OCI-LY1 (cell line): ENCODE results near the gene HRH4.

Experiments used
- H2AFZ ChIP-seq: fragments of 200-600 bp; sonication (generic), shearing (Covaris generic); 2 replicates; pipeline ENCODE4 v1.6.0; 2014; ENCODE audit warnings: antibody characterized with exemption, mild to moderate bottlenecking, low read length
- H3F3A ChIP-seq: fragments of 200-600 bp; sonication (generic), shearing (Covaris generic); 2 replicates; pipeline ENCODE4 v1.6.0; 2014; ENCODE audit warnings: mild to moderate bottlenecking, antibody characterized with exemption, low read length, moderate library complexity; ENCODE audit not compliant: insufficient read depth
- H3K27ac ChIP-seq: fragments of 200-600 bp; sonication (generic); 2 replicates; pipeline ENCODE4 v1.5.1; 2014; ENCODE audit warnings: low read length, mixed run types, mild to moderate bottlenecking, low read depth; ENCODE audit not compliant: poor library complexity, severe bottlenecking
- H3K27me3 ChIP-seq: fragments of 200-600 bp; sonication (generic); 2 replicates; pipeline ENCODE4 v1.6.0; 2014; ENCODE audit warnings: antibody characterized with exemption, mild to moderate bottlenecking, low read length, moderate library complexity; ENCODE audit not compliant: insufficient read depth
- H3K36me3 ChIP-seq: fragments of 200-600 bp; sonication (generic); 2 replicates; pipeline ENCODE4 v1.6.1; 2014; ENCODE audit warnings: mild to moderate bottlenecking, antibody characterized with exemption, low read length, moderate library complexity, mixed read lengths; ENCODE audit not compliant: insufficient read depth
- H3K4me1 ChIP-seq: fragments of 200-600 bp; sonication (generic); 2 replicates; pipeline ENCODE4 v1.5.1; 2014; ENCODE audit warnings: mild to moderate bottlenecking, low read length, moderate library complexity; ENCODE audit not compliant: insufficient read depth, severe bottlenecking
- H3K4me2 ChIP-seq: fragments of 200-600 bp; sonication (generic), shearing (Covaris generic); 2 replicates; pipeline ENCODE4 v1.6.1; 2014; ENCODE audit warnings: low read length
- H3K4me3 ChIP-seq: fragments of 200-600 bp; sonication (generic); 2 replicates; pipeline ENCODE4 v1.5.1; 2014; ENCODE audit warnings: low read length, low read depth, mild to moderate bottlenecking, mixed read lengths; ENCODE audit not compliant: poor library complexity, severe bottlenecking
- H3K79me2 ChIP-seq: fragments of 200-600 bp; shearing (Covaris generic); 2 replicates; pipeline ENCODE4 v1.6.1; 2016; ENCODE audit warnings: mixed run types, low read length, mixed read lengths; ENCODE audit not compliant: insufficient read depth
- H3K9ac ChIP-seq: fragments of 200-600 bp; sonication (generic), shearing (Covaris generic); 2 replicates; pipeline ENCODE4 v1.6.1; 2014; ENCODE audit warnings: mild to moderate bottlenecking, low read length, mixed read lengths
- H3K9me2 ChIP-seq: fragments of 200-600 bp; sonication (generic), shearing (Covaris generic); 2 replicates; pipeline ENCODE4 v1.6.1; 2014; ENCODE audit warnings: low read depth, mild to moderate bottlenecking, low read length, mixed read lengths
- H3K9me3 ChIP-seq: fragments of 200-600 bp; shearing (Covaris generic); 2 replicates; pipeline ENCODE4 v1.6.1; 2014; ENCODE audit warnings: low read length, mixed read lengths
- H4K20me1 ChIP-seq: fragments of 200-600 bp; sonication (generic), shearing (Covaris generic); 2 replicates; pipeline ENCODE4 v1.6.0; 2016; ENCODE audit warnings: mild to moderate bottlenecking, low read length; ENCODE audit not compliant: insufficient read depth
- EZH2 ChIP-seq: fragments of 200-600 bp; sonication (generic), shearing (Covaris generic); IDR thresholded peaks from 2 replicates; pipeline ENCODE4 v1.8.0; 2017; ENCODE audit warnings: borderline replicate concordance, mixed run types, mild to moderate bottlenecking, antibody characterized with exemption, low read length, moderate library complexity, mixed read lengths
- TF ChIP-seq, protein P1 (sequence below): fragments of 200-600 bp; sonication (generic), shearing (Covaris generic); IDR thresholded peaks from 2 replicates; pipeline ENCODE4 v1.5.1; 2017; ENCODE audit warnings: mild to moderate bottlenecking, antibody characterized with exemption, low read length, moderate library complexity, mixed read lengths

The HRH4 gene

DNA sequence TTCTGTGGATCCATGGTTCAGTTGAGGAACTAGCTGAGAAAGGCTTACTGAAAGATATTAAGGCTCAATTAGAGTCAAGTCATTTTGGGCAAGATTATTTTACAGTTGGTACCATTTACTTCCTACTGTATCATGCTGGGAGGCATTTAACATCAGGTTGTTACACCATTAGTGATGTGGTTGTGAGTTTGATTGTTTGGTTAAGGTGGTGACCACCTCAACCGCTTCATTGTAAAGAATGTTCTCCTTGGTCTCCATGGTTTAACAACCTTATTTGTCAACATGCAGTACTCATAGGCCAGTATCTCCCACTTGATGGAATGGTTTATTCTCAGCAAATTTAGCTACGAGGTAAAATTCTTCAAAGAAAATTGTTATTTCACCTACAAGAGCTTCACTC lies 34.1 kb downstream of the HRH4 start:
- Histone ChIP-seq H3K9ac (no peak overlapping the region), H3K9me2 (no peaks in the 10 kb centered on the region), H3K9me3 (no peaks in the 10 kb centered on the region)

DNA sequence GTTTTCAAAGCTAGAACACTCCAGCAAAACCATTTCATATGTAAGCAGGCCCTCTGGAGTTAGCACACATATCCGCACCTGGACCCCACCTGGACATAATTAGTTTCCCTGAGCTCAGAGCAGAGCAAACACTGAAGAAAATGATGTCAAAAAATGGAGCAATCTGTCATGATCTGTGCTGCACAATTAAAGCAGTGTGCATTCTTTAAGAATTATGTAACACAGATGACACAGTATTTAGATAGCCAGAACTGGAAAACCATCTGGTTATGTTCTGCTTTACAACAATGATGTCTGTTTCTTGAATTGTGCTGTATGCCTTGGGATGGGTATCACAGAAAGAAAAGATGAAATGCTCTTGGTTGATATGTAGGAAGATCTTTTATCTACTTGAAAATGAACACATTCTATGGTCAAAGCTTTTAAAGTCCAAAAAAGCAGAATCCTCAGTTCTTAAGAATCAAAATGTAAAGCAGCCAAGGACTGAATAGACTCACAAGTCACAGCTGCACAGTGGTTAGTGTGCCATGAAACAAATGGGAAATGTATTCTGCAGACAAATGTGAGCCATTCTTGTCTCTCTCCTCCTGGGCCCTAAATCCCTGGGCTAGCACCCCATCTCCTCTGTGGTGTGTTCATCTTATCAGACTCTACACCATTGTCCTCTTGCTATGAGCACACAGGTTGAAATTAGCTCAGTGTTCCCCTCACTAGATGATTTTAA lies 36.8 kb downstream of the HRH4 start:
- H3K9me3 ChIP-seq = no peaks in the 10 kb centered on the region
- H3K36me3 ChIP-seq = no peaks in the 10 kb centered on the region
- H3K4me2 ChIP-seq = no peak overlapping the region
- H3K4me1 ChIP-seq = peaks cover 8% of the 10 kb centered on the region
- H3F3A ChIP-seq = no peaks in the 10 kb centered on the region
- TF ChIP-seq, protein P1, sequence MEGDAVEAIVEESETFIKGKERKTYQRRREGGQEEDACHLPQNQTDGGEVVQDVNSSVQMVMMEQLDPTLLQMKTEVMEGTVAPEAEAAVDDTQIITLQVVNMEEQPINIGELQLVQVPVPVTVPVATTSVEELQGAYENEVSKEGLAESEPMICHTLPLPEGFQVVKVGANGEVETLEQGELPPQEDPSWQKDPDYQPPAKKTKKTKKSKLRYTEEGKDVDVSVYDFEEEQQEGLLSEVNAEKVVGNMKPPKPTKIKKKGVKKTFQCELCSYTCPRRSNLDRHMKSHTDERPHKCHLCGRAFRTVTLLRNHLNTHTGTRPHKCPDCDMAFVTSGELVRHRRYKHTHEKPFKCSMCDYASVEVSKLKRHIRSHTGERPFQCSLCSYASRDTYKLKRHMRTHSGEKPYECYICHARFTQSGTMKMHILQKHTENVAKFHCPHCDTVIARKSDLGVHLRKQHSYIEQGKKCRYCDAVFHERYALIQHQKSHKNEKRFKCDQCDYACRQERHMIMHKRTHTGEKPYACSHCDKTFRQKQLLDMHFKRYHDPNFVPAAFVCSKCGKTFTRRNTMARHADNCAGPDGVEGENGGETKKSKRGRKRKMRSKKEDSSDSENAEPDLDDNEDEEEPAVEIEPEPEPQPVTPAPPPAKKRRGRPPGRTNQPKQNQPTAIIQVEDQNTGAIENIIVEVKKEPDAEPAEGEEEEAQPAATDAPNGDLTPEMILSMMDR = no peak
- TF ChIP-seq EZH2 = no peak
- H3K4me3 ChIP-seq = no peak overlapping the region
- H3K27ac ChIP-seq = no peak overlapping the region
- H4K20me1 ChIP-seq = no peaks in the 10 kb centered on the region
- no peaks in the 10 kb centered on the region for H3K9me2 ChIP-seq
- H3K79me2 ChIP-seq = no peaks in the 10 kb centered on the region
- H2AFZ ChIP-seq = no peak overlapping the region
- no peaks in the 10 kb centered on the region for H3K27me3 ChIP-seq
- no peak overlapping the region for H3K9ac ChIP-seq

More for the DNA sequence above, 34.1 kb downstream of the HRH4 start:
- Histone ChIP-seq H3K27me3 (no peaks in the 10 kb centered on the region), H4K20me1 (no peaks in the 10 kb centered on the region), H3K4me3 (no peak overlapping the region), H3K4me2 (no peak overlapping the region), H3F3A (no peaks in the 10 kb centered on the region), H2AFZ (no peak overlapping the region), H3K36me3 (no peaks in the 10 kb centered on the region), H3K27ac (no peak overlapping the region), H3K4me1 (peaks cover 15% of the 10 kb centered on the region), H3K79me2 (no peaks in the 10 kb centered on the region)
- no peak for TF ChIP-seq EZH2
- TF ChIP-seq, protein P1 = no peak

DNA sequence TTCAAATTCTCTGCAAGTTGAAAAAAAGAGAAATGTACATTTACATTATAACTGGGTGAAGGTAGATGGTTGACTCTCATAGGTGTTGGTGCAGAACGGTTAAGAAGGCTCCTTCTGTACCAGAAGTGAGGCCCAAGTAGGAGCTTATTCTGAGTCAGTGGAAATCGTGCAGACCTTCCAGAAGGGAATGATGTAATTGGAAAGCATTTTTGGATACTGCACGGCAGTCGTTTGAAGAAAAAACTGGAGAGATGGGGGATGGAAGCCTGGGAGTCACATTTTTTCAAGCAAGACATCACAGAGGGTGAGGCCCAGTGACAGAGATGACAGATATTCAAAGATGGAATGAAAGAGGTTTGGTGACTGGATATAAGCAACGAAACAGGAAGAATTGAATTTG lies 39.4 kb downstream of the HRH4 start:
- TF ChIP-seq, protein P1 = no peak
- no peak for TF ChIP-seq EZH2
- no peaks in the 10 kb centered on the region for H3F3A ChIP-seq
- no peaks in the 10 kb centered on the region for H4K20me1 ChIP-seq
- no peaks in the 10 kb centered on the region for H3K27me3 ChIP-seq
- no peaks in the 10 kb centered on the region for H3K4me1 ChIP-seq
- H3K4me2 ChIP-seq = no peak overlapping the region
- H3K4me3 ChIP-seq = no peak overlapping the region
- no peak overlapping the region for H3K9ac ChIP-seq
- no peak overlapping the region for H3K27ac ChIP-seq
- no peaks in the 10 kb centered on the region for H3K36me3 ChIP-seq
- H3K9me3 ChIP-seq = no peaks in the 10 kb centered on the region
- H3K79me2 ChIP-seq = no peaks in the 10 kb centered on the region
- H2AFZ ChIP-seq = no peak overlapping the region
- H3K9me2 ChIP-seq = no peaks in the 10 kb centered on the region
